Stimulated activated naive CD4-positive, alpha-beta T cell (primary cell): ENCODE results near the gene HTR6.
A peak's percentile ranks its signal among the peaks of the same experiment; 100 is the strongest.
"Not testable (repeated sequence)": the region's sequence is repeated elsewhere in the genome, so short reads cannot be mapped to it uniquely, and the experiment has no call there.

Experiments
- DNase-seq, 6 experiments: peaks; one replicate each; lab custom pipeline; 2025; lab: John Stamatoyannopoulos, UW

Gene HTR6

GRCh38 chr1:19639228-19639627, 25.4 kb upstream of the HTR6 start:
- not testable (repeated sequence) for DNase-seq

DNA sequence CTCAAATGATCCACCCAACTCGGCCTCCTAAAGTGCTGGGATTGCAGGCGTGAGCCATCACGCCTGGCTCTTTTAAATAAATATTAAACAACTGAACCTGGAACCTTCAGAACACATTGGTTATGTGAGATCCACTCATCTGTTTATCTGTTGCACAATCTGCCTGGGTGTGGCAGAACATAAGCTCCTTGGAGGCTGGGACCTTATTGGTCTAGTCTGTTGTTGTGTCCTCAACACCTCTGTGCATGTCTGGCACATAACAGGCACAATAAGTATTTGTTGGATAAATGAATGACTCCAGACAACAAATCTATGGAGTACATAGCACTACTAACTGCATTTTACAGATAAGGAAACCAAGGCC, 24.7 kb upstream of the HTR6 start:
- DNase-seq: no peak

GRCh38 chr1:19640363-19641316, 24.0 kb upstream of the HTR6 start:
- DNase-seq: no peak

DNA sequence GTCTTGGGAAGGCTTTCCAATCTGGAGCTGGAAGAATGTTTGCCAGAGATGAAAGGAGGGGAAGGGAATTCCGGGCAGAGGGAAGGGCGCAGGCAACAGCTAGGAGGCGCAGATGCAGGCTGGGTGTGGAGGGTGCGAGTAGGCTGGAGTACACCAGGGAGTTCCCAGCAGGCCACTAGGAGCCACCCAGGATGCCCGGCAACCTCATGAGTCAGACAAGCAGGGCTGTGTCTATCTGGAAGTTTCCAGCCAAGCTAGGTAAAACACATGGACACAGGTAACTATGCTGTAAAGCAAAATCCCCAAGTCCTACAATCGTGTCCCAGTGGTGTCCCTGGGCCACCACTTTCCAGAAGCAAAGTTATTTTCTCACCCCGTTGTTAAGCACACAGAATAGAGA, 21.6 kb upstream of the HTR6 start:
- DNase-seq: no peak

- peak; percentile 58 to 68 (median 65) for DNase-seq
These were observed 20.9 kb upstream of the HTR6 start, which contains the start of gene NBL1 for GRCh38 chr1:19643602-19644394. TSS of gene NBL1 (plus strand) at chr1:19644311. CDS start at chr1:19655031, 10,720 bp downstream.

GRCh38 chr1:19644395-19644680, 20.3 kb upstream of the HTR6 start:
- no peak for DNase-seq

DNA sequence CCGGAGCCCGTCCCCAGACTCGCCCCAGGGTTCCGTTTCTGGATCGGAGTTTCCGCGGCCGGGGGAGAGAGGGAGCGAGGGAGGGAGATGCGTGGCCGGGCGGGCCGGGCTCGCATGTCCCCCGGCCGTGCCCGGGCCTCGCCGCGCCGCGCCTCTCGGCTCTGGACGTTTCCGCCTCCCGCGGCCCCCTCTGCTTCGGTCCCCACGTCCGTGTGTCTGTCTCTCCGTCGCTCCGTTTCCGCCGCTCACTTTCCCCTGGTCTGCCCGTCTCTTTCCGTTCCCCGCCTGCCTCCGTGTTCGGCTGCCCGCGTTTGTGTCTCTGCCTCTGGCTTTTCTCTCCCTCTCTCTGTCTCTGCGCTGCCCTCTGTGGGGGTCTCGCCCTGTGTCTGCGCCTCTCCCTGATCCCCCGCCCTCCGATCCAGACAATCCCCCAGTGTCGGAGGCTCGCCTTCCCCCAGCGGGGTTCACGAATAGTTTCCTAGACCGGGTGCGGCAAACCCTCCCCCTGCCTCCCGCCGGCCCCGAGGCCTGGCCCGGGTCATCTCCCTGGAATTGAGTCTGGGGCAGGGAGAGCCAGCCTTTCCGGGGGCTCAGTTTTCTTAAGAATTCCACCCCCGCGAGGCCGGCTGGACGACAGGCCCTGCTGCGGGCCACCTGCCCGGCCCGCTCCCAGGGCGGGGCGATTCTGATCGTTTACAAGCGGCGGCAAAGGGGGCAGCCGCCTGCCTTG, 19.8 kb upstream of the HTR6 start:
- peak in 5 of 6 experiments; percentile 16 to 52 (median 22) for DNase-seq

- DNase-seq: peak in 1 of 6 experiments; percentile 8
These were observed 19.0 kb upstream of the HTR6 start for GRCh38 chr1:19645411-19646251.

GRCh38 chr1:19646377-19647319, 18.0 kb upstream of the HTR6 start:
- DNase-seq: no peak

DNA sequence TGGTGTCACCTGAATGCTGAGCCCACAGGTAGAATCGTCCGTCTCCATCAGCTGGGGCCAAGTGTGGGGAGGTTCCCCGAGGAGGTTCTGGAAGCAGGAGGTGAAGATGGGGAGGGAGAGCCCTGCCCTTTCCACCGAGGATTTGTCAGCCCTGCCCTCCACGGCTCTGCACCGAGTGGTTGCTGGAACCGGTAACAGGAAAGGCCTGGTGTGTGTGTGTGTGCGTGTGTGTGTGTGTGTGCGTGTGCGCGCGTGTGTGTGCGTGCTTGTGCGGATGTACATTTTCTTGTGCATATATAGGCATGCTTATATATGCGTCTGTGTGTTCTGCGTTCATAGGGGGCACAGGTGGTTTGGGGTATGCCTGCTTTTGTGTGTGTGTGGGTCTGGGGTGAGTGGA, 17.0 kb upstream of the HTR6 start:
- peak; percentile 16 to 77 (median 38) for DNase-seq

- no peak for DNase-seq
These were observed 16.4 kb upstream of the HTR6 start for GRCh38 chr1:19648239-19648638.

DNA sequence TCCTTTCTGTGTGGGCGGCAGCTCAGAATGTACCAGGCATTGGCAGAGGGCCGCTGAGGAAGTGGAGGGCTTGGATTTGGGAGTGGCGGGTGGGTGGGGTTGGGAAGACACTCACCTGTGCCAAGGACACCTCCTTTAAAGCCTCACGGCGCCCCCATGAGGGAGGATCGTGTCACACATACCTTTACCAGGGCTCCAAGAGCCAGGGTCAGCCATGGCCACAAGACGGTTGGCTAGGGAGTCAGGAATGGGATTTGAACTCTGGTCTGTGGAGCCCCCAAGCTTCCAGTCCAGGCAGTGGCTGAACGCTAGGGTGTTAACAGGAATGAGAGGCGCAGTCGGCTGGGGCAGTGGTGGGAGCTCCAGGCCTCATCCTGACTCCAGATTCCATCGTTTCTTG, 16.0 kb upstream of the HTR6 start:
- no peak for DNase-seq

- DNase-seq: no peak
These were observed 14.1 kb upstream of the HTR6 start for GRCh38 chr1:19650416-19651140.

- DNase-seq: peak in 5 of 6 experiments; percentile 14 to 49 (median 37)
These were observed 13.4 kb upstream of the HTR6 start for GRCh38 chr1:19651141-19651737.

DNA sequence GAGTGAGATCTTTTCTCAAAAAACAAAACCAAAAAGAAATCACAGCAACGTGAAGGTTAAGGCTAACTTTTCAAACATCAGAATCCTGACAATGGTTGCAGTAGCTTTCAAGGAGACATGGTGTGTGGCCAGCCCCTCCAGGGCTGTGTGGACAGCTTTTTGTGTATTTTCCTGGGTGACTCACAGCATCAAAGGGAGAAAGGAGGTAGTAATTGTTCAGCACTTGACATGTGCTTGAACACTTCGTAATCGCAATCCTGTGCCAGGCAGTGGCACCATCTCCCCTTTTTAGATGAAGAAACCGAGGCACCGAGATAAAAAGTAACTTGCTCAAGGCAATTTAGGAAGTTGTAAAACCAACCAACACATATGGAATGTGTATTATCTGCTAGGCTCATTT, 10.3 kb upstream of the HTR6 start:
- DNase-seq: no peak

DNA sequence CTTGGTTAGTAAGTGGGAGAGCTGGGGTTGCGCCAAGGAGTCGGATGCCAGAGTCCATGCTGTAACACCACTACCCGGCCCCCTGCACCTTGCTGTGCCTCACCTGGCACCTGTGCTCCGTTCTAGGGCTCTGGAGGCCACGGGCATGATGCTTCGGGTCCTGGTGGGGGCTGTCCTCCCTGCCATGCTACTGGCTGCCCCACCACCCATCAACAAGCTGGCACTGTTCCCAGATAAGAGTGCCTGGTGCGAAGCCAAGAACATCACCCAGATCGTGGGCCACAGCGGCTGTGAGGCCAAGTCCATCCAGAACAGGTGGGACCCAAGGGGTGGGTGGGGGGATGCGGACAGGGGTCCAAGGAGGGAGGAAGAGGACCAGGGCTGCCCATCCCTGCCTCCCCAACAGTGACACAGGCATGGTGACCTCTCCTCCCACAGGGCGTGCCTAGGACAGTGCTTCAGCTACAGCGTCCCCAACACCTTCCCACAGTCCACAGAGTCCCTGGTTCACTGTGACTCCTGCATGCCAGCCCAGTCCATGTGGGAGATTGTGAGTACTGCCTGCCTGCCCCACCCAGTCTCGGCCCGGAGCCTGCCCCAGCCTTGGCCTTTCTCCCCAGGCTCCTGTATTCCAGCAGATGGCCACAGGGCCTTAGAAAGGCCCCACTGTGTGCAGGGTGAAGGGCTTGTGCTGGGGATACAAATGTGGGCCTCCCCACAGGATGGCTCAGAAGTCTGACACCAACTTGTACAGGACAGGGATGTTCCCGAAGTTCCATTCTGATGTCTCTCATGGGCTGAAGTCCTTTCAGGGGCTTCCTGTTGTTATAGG, 9.6 kb upstream of the HTR6 start:
- DNase-seq: no peak

DNA sequence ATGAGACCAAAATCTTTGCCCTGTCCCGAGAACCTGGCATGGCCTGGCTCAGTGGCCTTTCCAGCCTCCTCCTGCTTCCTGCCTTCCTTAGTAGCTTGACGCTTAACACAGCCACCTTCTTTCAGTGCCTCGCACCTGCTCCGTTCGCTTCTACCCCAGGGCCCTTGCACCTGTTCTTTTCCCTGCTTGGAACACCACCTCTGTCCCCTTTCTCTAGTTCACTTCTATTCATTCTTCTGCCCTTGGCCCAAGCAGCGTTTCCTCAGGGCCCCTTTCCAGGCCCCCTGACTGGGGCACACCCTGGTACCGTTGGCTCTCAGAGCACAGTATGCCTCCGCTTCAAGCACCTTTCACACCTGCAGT, 9.0 kb upstream of the HTR6 start:
- DNase-seq: no peak

DNA sequence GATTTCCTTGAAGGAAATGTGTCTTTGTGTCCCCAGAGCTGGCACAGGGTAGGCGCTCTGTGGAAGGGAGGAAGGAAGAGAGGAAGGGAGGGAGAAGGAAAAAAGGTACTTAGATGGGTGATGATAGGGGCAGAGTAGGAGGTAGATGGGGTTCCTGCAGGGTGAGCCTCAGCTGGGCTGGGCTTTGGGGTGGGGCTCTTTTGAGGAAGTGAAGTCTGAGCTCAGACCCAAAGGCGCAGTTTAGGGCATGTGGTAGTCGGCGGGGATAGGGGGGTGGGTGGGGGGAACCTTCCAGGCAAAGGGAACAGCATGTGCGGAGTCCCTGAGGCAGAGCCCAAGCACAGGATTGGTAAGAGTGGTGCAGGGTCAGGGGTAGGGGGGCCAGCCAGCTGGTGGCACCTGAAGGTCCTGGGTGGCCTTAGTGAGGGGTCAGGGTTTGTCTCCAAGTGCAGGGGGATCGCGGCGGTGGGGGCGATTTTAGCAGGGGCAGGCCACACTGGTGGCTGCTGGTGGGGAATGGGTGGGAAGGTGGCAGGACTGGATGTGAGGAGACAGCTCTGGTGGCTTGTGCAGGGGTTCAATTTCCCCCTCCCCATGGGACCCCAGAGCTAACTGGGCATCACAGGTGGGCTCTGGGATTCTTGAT, 8.4 kb upstream of the HTR6 start:
- no peak for DNase-seq
